Measurements from ENCODE around the gene PTCD2. TPM values are rescaled to one million over a fixed set of nuclear protein-coding genes. Genes with fewer than 3 reads are reported as not detected.
"Not testable (repeated sequence)": the region's sequence is repeated elsewhere in the genome, so short reads cannot be mapped to it uniquely, and the experiment has no call there.

PTCD2 gene
- total RNA-seq, 1 donor from 2014 or later, result 3.3 TPM

- DNase-seq (ENCODE audit: low read depth in 2 of 2), result peak; percentile 77 to 94
These were observed 58.6 kb downstream of the PTCD2 start for GRCh38 chr5:72378639-72379289.

- peak in 1 of 2 donors; percentile 26 for DNase-seq (ENCODE audit: low read depth in 2 of 2)
These were observed 59.8 kb downstream of the PTCD2 start for GRCh38 chr5:72379936-72380335.

GRCh38 chr5:72380492-72381274 is 60.5 kb downstream of the PTCD2 start:
- no peak for DNase-seq (ENCODE audit: low read depth in 2 of 2)

GRCh38 chr5:72383280-72383679 is 63.1 kb downstream of the PTCD2 start:
- no peak for DNase-seq (ENCODE audit: low read depth in 2 of 2)

GRCh38 chr5:72383726-72384125 is 63.6 kb downstream of the PTCD2 start:
- DNase-seq (ENCODE audit: low read depth in 2 of 2), result no peak

- DNase-seq (ENCODE audit: low read depth in 2 of 2), result no peak
These were observed 66.5 kb downstream of the PTCD2 start for GRCh38 chr5:72386639-72387038.

GRCh38 chr5:72387985-72388384 is 67.8 kb downstream of the PTCD2 start:
- DNase-seq (ENCODE audit: low read depth in 2 of 2), result peak; percentile 80 to 90

- DNase-seq (ENCODE audit: low read depth in 2 of 2), result no peak
These were observed 68.5 kb downstream of the PTCD2 start for GRCh38 chr5:72388646-72389045.

- no peak for DNase-seq (ENCODE audit: low read depth in 2 of 2)
These were observed 70.7 kb downstream of the PTCD2 start for GRCh38 chr5:72390836-72391235.

- no peak for DNase-seq (ENCODE audit: low read depth in 2 of 2)
These were observed 72.2 kb downstream of the PTCD2 start for GRCh38 chr5:72392326-72392733.

- DNase-seq (ENCODE audit: low read depth in 2 of 2), result no peak
These were observed 72.9 kb downstream of the PTCD2 start for GRCh38 chr5:72393052-72393451.

GRCh38 chr5:72394688-72395087 is 74.5 kb downstream of the PTCD2 start:
- peak in 1 of 2 donors; percentile 58 for DNase-seq (ENCODE audit: low read depth in 2 of 2)

GRCh38 chr5:72397836-72398235 is 77.7 kb downstream of the PTCD2 start:
- no peak for DNase-seq (ENCODE audit: low read depth in 2 of 2)

- DNase-seq (ENCODE audit: low read depth in 2 of 2), result no peak
These were observed 80.8 kb downstream of the PTCD2 start for GRCh38 chr5:72400950-72401349.

GRCh38 chr5:72402381-72402890 is 82.3 kb downstream of the PTCD2 start:
- peak in 1 of 2 donors; percentile 41 for DNase-seq (ENCODE audit: low read depth in 2 of 2)

GRCh38 chr5:72402959-72403628 is 82.9 kb downstream of the PTCD2 start:
- peak; percentile 97 to 99 for DNase-seq (ENCODE audit: low read depth in 2 of 2)

GRCh38 chr5:72404771-72405170 is 84.6 kb downstream of the PTCD2 start:
- DNase-seq (ENCODE audit: low read depth in 2 of 2), result not testable (repeated sequence)

GRCh38 chr5:72407078-72407477 is 86.9 kb downstream of the PTCD2 start:
- no peak for DNase-seq (ENCODE audit: low read depth in 2 of 2)

- no peak for DNase-seq (ENCODE audit: low read depth in 2 of 2)
These were observed 87.4 kb downstream of the PTCD2 start for GRCh38 chr5:72407541-72407940.

GRCh38 chr5:72408127-72408526 is 88.0 kb downstream of the PTCD2 start:
- DNase-seq (ENCODE audit: low read depth in 2 of 2), result no peak

GRCh38 chr5:72408603-72409002 is 88.4 kb downstream of the PTCD2 start:
- DNase-seq (ENCODE audit: low read depth in 2 of 2), result no peak

GRCh38 chr5:72410688-72411295 is 90.6 kb downstream of the PTCD2 start:
- no peak for DNase-seq (ENCODE audit: low read depth in 2 of 2)

Data from dermis microvascular lymphatic vessel endothelial cell (primary cell).